ENCODE measurements around the gene BAIAP2. TPM values are rescaled to one million over a fixed set of nuclear protein-coding genes. Genes with fewer than 3 reads are reported as not detected.

The BAIAP2 gene
- total and polyA plus RNA-seq, 10 donors = 2.8 to 33.2 (median 17.8) TPM

DNA sequence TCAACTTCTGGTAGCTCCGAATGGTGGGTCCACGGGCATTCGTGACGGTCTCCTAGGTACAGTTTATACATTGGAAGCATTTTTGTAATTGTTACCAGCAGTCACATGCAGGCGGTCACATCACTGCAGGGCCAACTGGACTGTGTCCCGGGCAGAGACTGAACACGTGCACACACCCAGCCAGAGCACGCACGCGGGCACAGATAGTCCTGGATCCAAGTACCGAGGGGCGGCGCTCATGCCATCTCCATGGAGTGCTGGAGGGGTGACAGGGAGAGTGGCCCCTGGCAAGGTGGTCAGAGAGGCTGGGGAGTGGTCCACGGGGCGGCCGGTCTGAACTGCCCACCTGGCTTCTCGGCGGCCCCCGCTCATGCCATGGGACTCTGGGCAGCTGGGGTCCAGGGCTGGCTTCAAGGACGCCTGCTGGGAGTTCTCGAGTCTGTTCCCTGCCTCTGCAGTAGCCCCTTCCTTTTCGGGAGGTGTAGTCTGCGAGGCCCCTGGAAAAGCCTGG is 34.2 kb downstream of the BAIAP2 start:
- H3K27me3 ChIP-seq (replicated peaks in 1 of 7) = no peaks in the 10 kb centered on the region
- TF ChIP-seq POLR2AphosphoS5 (IDR thresholded peaks at IDR 0.05) (no peak), POLR2A (IDR thresholded peaks at IDR 0.05) (no peak)
- TF ChIP-seq, protein P1, sequence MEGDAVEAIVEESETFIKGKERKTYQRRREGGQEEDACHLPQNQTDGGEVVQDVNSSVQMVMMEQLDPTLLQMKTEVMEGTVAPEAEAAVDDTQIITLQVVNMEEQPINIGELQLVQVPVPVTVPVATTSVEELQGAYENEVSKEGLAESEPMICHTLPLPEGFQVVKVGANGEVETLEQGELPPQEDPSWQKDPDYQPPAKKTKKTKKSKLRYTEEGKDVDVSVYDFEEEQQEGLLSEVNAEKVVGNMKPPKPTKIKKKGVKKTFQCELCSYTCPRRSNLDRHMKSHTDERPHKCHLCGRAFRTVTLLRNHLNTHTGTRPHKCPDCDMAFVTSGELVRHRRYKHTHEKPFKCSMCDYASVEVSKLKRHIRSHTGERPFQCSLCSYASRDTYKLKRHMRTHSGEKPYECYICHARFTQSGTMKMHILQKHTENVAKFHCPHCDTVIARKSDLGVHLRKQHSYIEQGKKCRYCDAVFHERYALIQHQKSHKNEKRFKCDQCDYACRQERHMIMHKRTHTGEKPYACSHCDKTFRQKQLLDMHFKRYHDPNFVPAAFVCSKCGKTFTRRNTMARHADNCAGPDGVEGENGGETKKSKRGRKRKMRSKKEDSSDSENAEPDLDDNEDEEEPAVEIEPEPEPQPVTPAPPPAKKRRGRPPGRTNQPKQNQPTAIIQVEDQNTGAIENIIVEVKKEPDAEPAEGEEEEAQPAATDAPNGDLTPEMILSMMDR (IDR thresholded peaks at IDR 0.05 in 8 of 11, conservative IDR thresholded peaks at IDR 0.05 in 3 of 11) = no peak
- H3K36me3 ChIP-seq = peaks cover 0 to 10% (median 0%) of the 10 kb centered on the region in 6 donors
- DNase-seq = no peak
- 90 to 95% (median 92%) methylated on average over 18 to 23 of the region's 23 CpGs for WGBS, 5 donors
- no peaks in the 10 kb centered on the region for H3K9me3 ChIP-seq
- no peak overlapping the region for H3K27ac ChIP-seq
- H3K4me1 ChIP-seq = peaks cover 0 to 8% (median 0%) of the 10 kb centered on the region in 6 donors
- intact Hi-C loops (cut with DNase I; ENCODE audit: low total_unique reads) = no loop called here
- no peak overlapping the region for H3K4me3 ChIP-seq

DNA sequence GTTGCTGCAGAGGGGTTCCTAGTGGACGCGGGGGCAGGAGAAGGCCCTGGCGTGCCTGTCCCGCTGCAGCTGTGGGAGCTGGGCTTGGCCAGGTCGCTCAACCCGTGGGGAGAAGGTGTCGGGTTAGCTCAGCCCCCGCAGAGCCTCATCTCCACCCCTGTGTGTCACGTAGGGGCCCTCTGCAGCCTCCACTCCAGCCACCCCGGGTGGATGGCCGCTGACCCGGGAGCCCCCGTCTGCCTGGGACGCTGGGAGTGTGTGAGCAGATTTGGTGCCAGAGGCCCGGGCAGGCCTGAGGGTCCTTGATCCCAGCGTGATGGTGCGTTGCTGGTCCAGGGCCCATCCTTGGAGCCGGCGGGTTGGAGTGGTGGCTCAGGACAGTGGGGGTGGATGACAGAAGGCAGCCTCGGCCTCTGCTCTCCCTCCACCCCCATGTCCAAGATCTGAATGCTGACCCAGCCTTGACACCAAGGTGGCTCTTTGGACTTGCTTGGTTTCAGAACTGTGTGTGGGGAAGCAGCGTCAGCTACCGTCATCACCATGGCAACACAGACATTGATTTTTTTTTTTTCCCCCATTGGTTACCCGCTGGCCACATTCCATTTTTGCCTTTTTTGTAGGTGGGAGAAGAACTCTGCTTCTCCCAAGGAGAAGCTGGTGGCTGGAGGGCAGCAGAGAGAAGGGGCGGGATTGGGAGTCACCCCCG is 35.7 kb downstream of the BAIAP2 start:
- H3K27ac ChIP-seq = no peak overlapping the region
- 81 to 91% (median 86%) methylated on average over 19 to 25 of the region's 25 CpGs for WGBS, 5 donors
- H3K4me1 ChIP-seq = peaks cover 0 to 4% (median 0%) of the 10 kb centered on the region in 6 donors
- DNase-seq = no peak
- H3K36me3 ChIP-seq = peaks cover 0 to 10% (median 0%) of the 10 kb centered on the region in 6 donors
- H3K27me3 ChIP-seq (replicated peaks in 1 of 7) = no peaks in the 10 kb centered on the region
- H3K4me3 ChIP-seq = no peak overlapping the region
- intact Hi-C loops (cut with DNase I; ENCODE audit: low total_unique reads) = no loop called here
- no peaks in the 10 kb centered on the region for H3K9me3 ChIP-seq
- TF ChIP-seq, protein P1 (IDR thresholded peaks at IDR 0.05 in 8 of 11, conservative IDR thresholded peaks at IDR 0.05 in 3 of 11) = no peak
- no peak for TF ChIP-seq POLR2AphosphoS5 (IDR thresholded peaks at IDR 0.05)
- TF ChIP-seq POLR2A (IDR thresholded peaks at IDR 0.05) = no peak

DNA sequence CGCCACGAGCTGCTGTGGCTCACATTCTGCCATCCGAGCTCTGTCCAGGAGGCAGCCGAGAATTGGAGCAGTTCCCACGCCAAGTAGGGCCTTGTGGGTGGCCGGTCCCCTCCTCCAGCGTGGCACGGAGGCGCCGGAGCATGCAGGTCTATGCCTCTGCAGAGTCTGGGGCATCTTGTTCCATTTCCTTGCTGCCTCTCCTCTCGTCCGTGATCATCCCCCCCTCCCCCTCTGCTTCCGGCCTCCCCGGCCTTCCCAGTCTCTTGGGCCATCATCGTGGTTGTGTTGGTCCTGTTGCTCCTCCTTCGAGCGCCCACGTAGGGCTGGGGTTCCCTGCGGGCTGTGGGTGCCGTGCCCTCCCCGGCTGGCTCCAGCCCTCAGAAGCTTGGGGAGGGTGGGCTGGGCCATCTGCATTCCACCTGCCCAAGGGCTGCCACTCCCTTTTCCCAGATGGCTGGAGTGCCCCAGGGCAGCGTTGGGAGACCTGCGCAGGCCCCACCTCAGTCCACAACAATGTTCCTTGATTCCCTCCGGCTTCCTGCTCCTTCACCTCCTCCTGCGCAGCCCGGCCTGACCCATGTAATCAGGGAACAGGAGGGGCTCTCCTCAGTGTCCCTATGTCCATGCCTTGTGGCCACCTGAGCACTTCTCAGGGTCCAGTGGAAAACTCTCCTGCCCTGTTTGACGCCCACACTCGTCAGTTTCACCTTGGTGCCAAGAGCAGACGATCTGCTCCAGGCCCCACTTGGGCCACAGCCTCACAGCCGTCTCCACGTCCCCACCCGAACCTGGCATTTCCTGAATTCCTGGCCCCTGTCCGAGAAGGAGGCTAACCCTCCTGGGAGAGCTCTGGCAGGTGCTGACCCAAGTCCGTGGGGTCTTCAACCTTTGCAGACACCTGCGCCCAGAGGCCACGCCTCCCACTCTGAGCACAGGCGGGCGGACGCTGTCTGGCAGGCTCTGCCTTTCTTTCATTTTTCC is 37.1 kb downstream of the BAIAP2 start:
- intact Hi-C loops (cut with DNase I; ENCODE audit: low total_unique reads) = no loop called here
- Histone ChIP-seq H3K9me3 (no peaks in the 10 kb centered on the region), H3K4me3 (no peak overlapping the region), H3K27ac (no peak overlapping the region), H3K36me3 (peaks cover 0 to 10% (median 0%) of the 10 kb centered on the region in 6 donors), H3K4me1 (peaks cover 0 to 4% (median 0%) of the 10 kb centered on the region in 6 donors), H3K27me3 (replicated peaks in 1 of 7) (no peaks in the 10 kb centered on the region)
- no peak for DNase-seq
- 81 to 87% (median 85%) methylated on average over 34 to 39 of the region's 39 CpGs for WGBS, 5 donors
- no peak for TF ChIP-seq POLR2A (IDR thresholded peaks at IDR 0.05)
- TF ChIP-seq, protein P1 (IDR thresholded peaks at IDR 0.05 in 8 of 11, conservative IDR thresholded peaks at IDR 0.05 in 3 of 11) = no peak
- TF ChIP-seq POLR2AphosphoS5 (IDR thresholded peaks at IDR 0.05) = no peak
